ENCODE results near the gene SPNS2. TPM values are rescaled to one million over a fixed set of nuclear protein-coding genes. Genes with fewer than 3 reads are reported as not detected.
A peak's percentile ranks its signal among the peaks of the same experiment; 100 is the strongest.

The SPNS2 gene
- total RNA-seq, 1 donor from 2014 or later = 24.1 TPM

GRCh38 chr17:4549781-4550533 lies 51.3 kb downstream of the SPNS2 start:
- DNase-seq = no peak

- DNase-seq = no peak
Observed at GRCh38 chr17:4550534-4551039, 51.9 kb downstream of the SPNS2 start.

- no peak for DNase-seq
Observed at GRCh38 chr17:4551141-4551540, 52.5 kb downstream of the SPNS2 start.

- DNase-seq = no peak
Observed at GRCh38 chr17:4551796-4552525, 53.3 kb downstream of the SPNS2 start.

- DNase-seq = no peak
Observed at GRCh38 chr17:4553669-4554068, 55.0 kb downstream of the SPNS2 start.

- no peak for DNase-seq
Observed at GRCh38 chr17:4554441-4554996, 55.8 kb downstream of the SPNS2 start.

GRCh38 chr17:4554997-4555799 lies 56.5 kb downstream of the SPNS2 start, which contains the start of gene MYBBP1A:
Gene MYBBP1A (minus strand): TSS chr17:4555384. CDS start chr17:4555324, 60 bp downstream.
- peak; percentile 88 for DNase-seq

- no peak for DNase-seq
Observed at GRCh38 chr17:4555873-4556759, 57.4 kb downstream of the SPNS2 start.

- DNase-seq = no peak
Observed at GRCh38 chr17:4556996-4557395, 58.3 kb downstream of the SPNS2 start.

GRCh38 chr17:4557626-4558346 lies 59.1 kb downstream of the SPNS2 start:
- DNase-seq = no peak

- no peak for DNase-seq
Observed at GRCh38 chr17:4558347-4558971, 59.8 kb downstream of the SPNS2 start.

GRCh38 chr17:4559139-4559791 lies 60.6 kb downstream of the SPNS2 start:
- no peak for DNase-seq

GRCh38 chr17:4559966-4560365 lies 61.3 kb downstream of the SPNS2 start:
- no peak for DNase-seq

GRCh38 chr17:4560421-4560820 lies 61.7 kb downstream of the SPNS2 start, which contains the start of gene GGT6:
Gene GGT6 (minus strand): TSS chr17:4560577. CDS start chr17:4560521, 56 bp downstream.
- DNase-seq = no peak

GRCh38 chr17:4560837-4561256 lies 62.2 kb downstream of the SPNS2 start:
- DNase-seq = peak; percentile 37

GRCh38 chr17:4562015-4562969 lies 63.6 kb downstream of the SPNS2 start:
- no peak for DNase-seq

- no peak for DNase-seq
Observed at GRCh38 chr17:4565209-4566141, 66.8 kb downstream of the SPNS2 start.
